OCI-LY1 (cell line): ENCODE measurements around the gene RERE.

ENCODE experiments used
- H2AFZ ChIP-seq: fragments of 200-600 bp; sonication (generic), shearing (Covaris generic); 2 replicates; pipeline ENCODE4 v1.6.0; 2014; ENCODE audit warnings: antibody characterized with exemption, mild to moderate bottlenecking, low read length
- H3F3A ChIP-seq: fragments of 200-600 bp; sonication (generic), shearing (Covaris generic); 2 replicates; pipeline ENCODE4 v1.6.0; 2014; ENCODE audit warnings: mild to moderate bottlenecking, antibody characterized with exemption, low read length, moderate library complexity; ENCODE audit not compliant: insufficient read depth
- H3K27ac ChIP-seq: fragments of 200-600 bp; sonication (generic); 2 replicates; pipeline ENCODE4 v1.5.1; 2014; ENCODE audit warnings: low read length, mixed run types, mild to moderate bottlenecking, low read depth; ENCODE audit not compliant: poor library complexity, severe bottlenecking
- H3K27me3 ChIP-seq: fragments of 200-600 bp; sonication (generic); 2 replicates; pipeline ENCODE4 v1.6.0; 2014; ENCODE audit warnings: antibody characterized with exemption, mild to moderate bottlenecking, low read length, moderate library complexity; ENCODE audit not compliant: insufficient read depth
- H3K36me3 ChIP-seq: fragments of 200-600 bp; sonication (generic); 2 replicates; pipeline ENCODE4 v1.6.1; 2014; ENCODE audit warnings: mild to moderate bottlenecking, antibody characterized with exemption, low read length, moderate library complexity, mixed read lengths; ENCODE audit not compliant: insufficient read depth
- H3K4me1 ChIP-seq: fragments of 200-600 bp; sonication (generic); 2 replicates; pipeline ENCODE4 v1.5.1; 2014; ENCODE audit warnings: mild to moderate bottlenecking, low read length, moderate library complexity; ENCODE audit not compliant: insufficient read depth, severe bottlenecking
- H3K4me2 ChIP-seq: fragments of 200-600 bp; sonication (generic), shearing (Covaris generic); 2 replicates; pipeline ENCODE4 v1.6.1; 2014; ENCODE audit warnings: low read length
- H3K4me3 ChIP-seq: fragments of 200-600 bp; sonication (generic); 2 replicates; pipeline ENCODE4 v1.5.1; 2014; ENCODE audit warnings: low read length, low read depth, mild to moderate bottlenecking, mixed read lengths; ENCODE audit not compliant: poor library complexity, severe bottlenecking
- H3K79me2 ChIP-seq: fragments of 200-600 bp; shearing (Covaris generic); 2 replicates; pipeline ENCODE4 v1.6.1; 2016; ENCODE audit warnings: mixed run types, low read length, mixed read lengths; ENCODE audit not compliant: insufficient read depth
- H3K9ac ChIP-seq: fragments of 200-600 bp; sonication (generic), shearing (Covaris generic); 2 replicates; pipeline ENCODE4 v1.6.1; 2014; ENCODE audit warnings: mild to moderate bottlenecking, low read length, mixed read lengths
- H3K9me2 ChIP-seq: fragments of 200-600 bp; sonication (generic), shearing (Covaris generic); 2 replicates; pipeline ENCODE4 v1.6.1; 2014; ENCODE audit warnings: low read depth, mild to moderate bottlenecking, low read length, mixed read lengths
- H3K9me3 ChIP-seq: fragments of 200-600 bp; shearing (Covaris generic); 2 replicates; pipeline ENCODE4 v1.6.1; 2014; ENCODE audit warnings: low read length, mixed read lengths
- H4K20me1 ChIP-seq: fragments of 200-600 bp; sonication (generic), shearing (Covaris generic); 2 replicates; pipeline ENCODE4 v1.6.0; 2016; ENCODE audit warnings: mild to moderate bottlenecking, low read length; ENCODE audit not compliant: insufficient read depth
- CTCF ChIP-seq: fragments of 200-600 bp; sonication (generic), shearing (Covaris generic); IDR thresholded peaks from 2 replicates; pipeline ENCODE4 v1.5.1; 2017; ENCODE audit warnings: mild to moderate bottlenecking, antibody characterized with exemption, low read length, moderate library complexity, mixed read lengths
- EZH2 ChIP-seq: fragments of 200-600 bp; sonication (generic), shearing (Covaris generic); IDR thresholded peaks from 2 replicates; pipeline ENCODE4 v1.8.0; 2017; ENCODE audit warnings: borderline replicate concordance, mixed run types, mild to moderate bottlenecking, antibody characterized with exemption, low read length, moderate library complexity, mixed read lengths

The RERE gene

DNA sequence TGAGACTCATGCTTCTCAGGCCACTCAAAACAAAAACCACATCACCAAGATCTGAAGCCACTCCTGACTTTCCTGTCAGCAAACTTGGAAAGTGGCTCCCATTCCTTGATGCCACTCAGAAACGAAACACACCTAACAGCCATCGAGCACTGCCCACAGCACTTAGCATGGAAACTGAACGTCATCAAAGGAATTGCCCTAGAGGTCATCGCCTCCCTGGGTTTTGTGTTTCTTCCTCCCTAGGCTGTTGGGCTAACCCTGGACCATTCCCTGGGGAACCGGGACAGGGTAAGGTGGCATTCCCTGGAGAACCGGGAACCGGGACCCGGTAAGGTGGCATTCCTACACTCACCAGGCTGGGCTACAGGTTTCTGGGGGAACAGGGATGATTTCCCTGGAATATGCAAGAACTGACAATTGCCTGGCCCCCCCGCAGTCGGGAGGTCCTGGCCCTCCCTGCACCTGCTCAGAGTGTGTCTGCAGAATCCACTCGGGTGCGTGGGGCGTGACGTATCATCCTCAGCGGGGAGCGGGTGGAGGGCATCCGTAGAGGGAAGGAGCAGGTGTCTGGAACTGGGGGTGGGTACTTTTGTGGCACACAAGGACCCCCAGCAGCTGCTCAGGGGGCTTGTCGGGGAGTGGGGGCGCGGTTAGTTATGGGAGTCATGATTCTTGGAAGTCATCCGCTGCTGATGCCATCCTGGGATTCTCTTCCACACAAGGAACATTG lies 469.2 kb downstream of the RERE start:
- H3F3A ChIP-seq, result peaks cover 6% of the 10 kb centered on the region; the same call in 1 of the 2 replicates
- no peaks in the 10 kb centered on the region for H3K9me3 ChIP-seq
- no peak overlapping the region for H3K27ac ChIP-seq
- H3K4me3 ChIP-seq, result no peak overlapping the region
- no peak overlapping the region for H3K4me2 ChIP-seq
- H3K9ac ChIP-seq, result no peak overlapping the region
- H3K27me3 ChIP-seq, result no peaks in the 10 kb centered on the region
- no peaks in the 10 kb centered on the region for H4K20me1 ChIP-seq
- no peaks in the 10 kb centered on the region for H3K9me2 ChIP-seq
- no peak for TF ChIP-seq CTCF
- no peak for TF ChIP-seq EZH2
- no peaks in the 10 kb centered on the region for H3K4me1 ChIP-seq
- H3K79me2 ChIP-seq, result no peaks in the 10 kb centered on the region
- H3K36me3 ChIP-seq, result peaks cover 13% of the 10 kb centered on the region
- H2AFZ ChIP-seq, result no peak overlapping the region

GRCh38 chr1:8347635-8348034 lies 469.8 kb downstream of the RERE start:
- H3K4me3 ChIP-seq, result no peak overlapping the region
- no peak overlapping the region for H2AFZ ChIP-seq
- 0 out of 2 replicates have a peak, but pooled peaks cover under 1% of the 10 kb centered on the region for H3F3A ChIP-seq
- H4K20me1 ChIP-seq, result no peaks in the 10 kb centered on the region
- H3K9me2 ChIP-seq, result no peaks in the 10 kb centered on the region
- TF ChIP-seq CTCF (no peak), EZH2 (no peak)
- no peak overlapping the region for H3K27ac ChIP-seq
- H3K27me3 ChIP-seq, result no peaks in the 10 kb centered on the region
- H3K4me1 ChIP-seq, result no peaks in the 10 kb centered on the region
- H3K4me2 ChIP-seq, result no peak overlapping the region
- no peaks in the 10 kb centered on the region for H3K9me3 ChIP-seq
- no peaks in the 10 kb centered on the region for H3K79me2 ChIP-seq
- peaks cover 7% of the 10 kb centered on the region for H3K36me3 ChIP-seq
- H3K9ac ChIP-seq, result no peak overlapping the region

DNA sequence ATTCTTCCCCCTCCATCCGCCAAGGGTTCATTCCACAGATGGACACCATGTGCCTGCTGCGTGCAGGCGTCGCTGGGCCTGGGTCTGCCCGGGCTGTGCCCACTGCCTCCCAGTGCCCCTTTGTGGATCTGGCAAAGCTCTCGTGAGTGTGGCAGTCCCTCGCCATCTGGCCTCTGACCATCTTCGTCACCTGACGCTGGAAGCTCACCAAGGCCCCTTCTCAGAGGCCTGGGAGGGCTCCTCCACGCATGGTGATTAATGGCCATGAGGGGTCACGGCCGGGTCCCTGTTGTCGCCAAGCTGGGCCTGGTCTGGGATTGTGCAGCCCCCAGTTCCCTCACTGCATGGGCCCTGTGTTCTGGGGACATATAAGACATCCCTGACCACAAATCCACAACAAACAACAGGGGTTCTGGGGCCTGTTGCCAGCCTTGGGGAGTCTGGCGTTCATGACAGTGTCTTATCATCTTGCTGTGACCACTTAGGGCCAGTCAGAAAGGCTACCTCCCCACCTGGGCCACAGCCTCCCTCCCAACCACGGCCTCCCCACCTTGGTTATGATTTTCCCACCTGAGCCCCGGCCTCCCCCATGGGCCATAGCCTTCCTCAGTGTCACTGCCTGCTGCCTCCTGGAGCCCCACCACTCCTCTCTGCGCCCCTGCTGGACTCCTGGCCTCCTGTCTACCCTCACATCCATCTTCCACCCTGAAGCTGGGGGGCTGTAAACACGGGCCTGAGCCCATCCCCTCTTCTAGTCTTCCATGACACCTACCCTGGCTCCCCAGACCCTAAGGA lies 471.6 kb downstream of the RERE start:
- TF ChIP-seq CTCF (no peak), EZH2 (no peak)
- H3K36me3 ChIP-seq, result no peaks in the 10 kb centered on the region
- H3K9ac ChIP-seq, result no peak overlapping the region
- no peaks in the 10 kb centered on the region for H3K4me1 ChIP-seq
- H3K79me2 ChIP-seq, result no peaks in the 10 kb centered on the region
- H3K9me2 ChIP-seq, result no peaks in the 10 kb centered on the region
- H3K4me3 ChIP-seq, result no peak overlapping the region
- no peak overlapping the region for H2AFZ ChIP-seq
- no peaks in the 10 kb centered on the region for H3K27me3 ChIP-seq
- no peak overlapping the region for H3K27ac ChIP-seq
- H4K20me1 ChIP-seq, result no peaks in the 10 kb centered on the region
- H3F3A ChIP-seq, result no peaks in the 10 kb centered on the region
- no peak overlapping the region for H3K4me2 ChIP-seq
- no peaks in the 10 kb centered on the region for H3K9me3 ChIP-seq
